HCT116 (cell line): ENCODE results near the gene C5orf46. TPM values are rescaled to one million over a fixed set of nuclear protein-coding genes. Genes with fewer than 3 reads are reported as not detected.

ENCODE experiments used
- ATAC-seq: fragments of 200-7000 bp; cut with Tn5 transposase; 2 replicates; pipeline ENCODE4 v1.9.1; 2020; ENCODE audit warnings: mild to moderate bottlenecking, moderate library complexity
- BruUV-seq: library from RNA; stranded (reverse); fragments of 400-500 nt; replicated peaks from 2 replicates; lab custom pipeline; 2021; lab: Mats Ljungman, UMichigan
- CTCF ChIA-PET: fragments of 300-600 bp; sonication (Branson Sonifier 250); formaldehyde crosslinking; loops from one replicate; lab custom pipeline; 2021; ENCODE audit warnings: antibody characterized with exemption; lab: Charles Lee
- POLR2A ChIA-PET: fragments of 300-600, 350-600 bp; sonication (Branson Sonifier 250); formaldehyde crosslinking; loops from one replicate; lab custom pipeline; 2021; ENCODE audit warnings: antibody characterized with exemption; lab: Charles Lee
- RAD21 ChIA-PET, 2 experiments: fragments of 300-600 bp; sonication (Branson Sonifier 250); formaldehyde crosslinking; loops; one replicate each; lab custom pipeline; 2023; ENCODE audit warnings: low total read pairs in 2 of 2; ENCODE audit not compliant: uncharacterized antibody in 2 of 2, unreplicated experiment in 2 of 2, low non-redundant PET in 1 of 2; lab: Charles Lee
- DNase-seq: peaks from one replicate; pipeline ENCODE4 v3.0.0-alpha.2; 2010; ENCODE audit warnings: low read depth, low spot score
- H2AFZ ChIP-seq: fragments of 200-600 bp; shearing (Covaris generic), sonication (generic); 2 replicates; pipeline ENCODE4 v1.6.1; 2017; ENCODE audit warnings: low read depth, mixed run types, mixed read lengths, antibody characterized with exemption, low read length; ENCODE audit not compliant: poor library complexity, severe bottlenecking
- H3K27ac ChIP-seq: 2 replicates; pipeline ENCODE4 v1.5.1; 2012; ENCODE audit warnings: low read depth, low read length
- H3K27me3 ChIP-seq: fragments of 200-600 bp; sonication (generic); 2 replicates; pipeline ENCODE4 v1.6.1; 2016; ENCODE audit warnings: mixed run types, low read length, mixed read lengths; ENCODE audit not compliant: insufficient read depth
- H3K36me3 ChIP-seq, 2 experiments: fragments of 200-500 bp in 1 of 2; fragments of 200-600 bp in 1 of 2; sonication (Bioruptor generic) in 1 of 2; sonication (generic) in 1 of 2; 2 replicates each; pipeline versions ENCODE4 v1.5.1 to v1.6.1; 2014 to 2016; ENCODE audit warnings: low read length in 2 of 2, inconsistent platforms in 1 of 2, mixed read lengths in 1 of 2, mixed run types in 1 of 2; ENCODE audit not compliant: insufficient read depth in 2 of 2, control insufficient read depth in 1 of 2
- H3K4me1 ChIP-seq, 2 experiments: fragments of 200-600 bp in 1 of 2; sonication (generic) in 1 of 2; 2 replicates each; pipeline versions ENCODE4 v1.5.1 to v1.6.1; 2012 to 2017; ENCODE audit warnings: low read length in 2 of 2, inconsistent platforms in 1 of 2, mild to moderate bottlenecking in 1 of 2, mixed read lengths in 1 of 2, mixed run types in 1 of 2, moderate library complexity in 1 of 2; ENCODE audit not compliant: insufficient read depth in 2 of 2, control insufficient read depth in 1 of 2
- H3K4me2 ChIP-seq: fragments of 200-600 bp; sonication (generic); 2 replicates; pipeline ENCODE4 v1.6.1; 2017; ENCODE audit warnings: mixed run types, low read length, mixed read lengths
- H3K4me3 ChIP-seq, 2 experiments: fragments of 200-600 bp in 1 of 2; sonication (generic) in 1 of 2; replicated peaks in 1 of 2; 2 replicates each; pipeline ENCODE4 v1.5.1; 2011 to 2016; ENCODE audit warnings: low read length in 2 of 2, control low read depth in 1 of 2, low read depth in 1 of 2, mild to moderate bottlenecking in 1 of 2, mixed read lengths in 1 of 2, mixed run types in 1 of 2
- H3K79me2 ChIP-seq: fragments of 200-600 bp; sonication (generic); 2 replicates; pipeline ENCODE4 v1.6.1; 2017; ENCODE audit warnings: mild to moderate bottlenecking, mixed run types, low read length, moderate library complexity, mixed read lengths; ENCODE audit not compliant: insufficient read depth
- H3K9ac ChIP-seq: fragments of 200-600 bp; sonication (generic); 2 replicates; pipeline ENCODE4 v1.6.1; 2016; ENCODE audit warnings: low read length, mixed read lengths
- H3K9me2 ChIP-seq: fragments of 200-600 bp; sonication (generic), shearing (Covaris generic); 2 replicates; pipeline ENCODE4 v1.6.1; 2017; ENCODE audit warnings: mixed run types, mild to moderate bottlenecking, moderate library complexity; ENCODE audit not compliant: insufficient read depth
- H3K9me3 ChIP-seq, 2 experiments: fragments of 200-500 bp in 1 of 2; fragments of 200-600 bp in 1 of 2; sonication (Bioruptor generic) in 1 of 2; sonication (generic) in 1 of 2; 2 replicates each; pipeline ENCODE4 v1.6.1; 2014 to 2017; ENCODE audit warnings: low read length in 2 of 2, mixed read lengths in 2 of 2, inconsistent platforms in 1 of 2, low read depth in 1 of 2, mild to moderate bottlenecking in 1 of 2, mixed run types in 1 of 2, moderate library complexity in 1 of 2; ENCODE audit not compliant: control insufficient read depth in 1 of 2, insufficient read depth in 1 of 2
- H4K20me1 ChIP-seq: fragments of 200-600 bp; sonication (generic), shearing (Covaris generic); 2 replicates; pipeline ENCODE4 v1.6.1; 2017; ENCODE audit warnings: mixed run types, mild to moderate bottlenecking, moderate library complexity; ENCODE audit not compliant: insufficient read depth
- ATF3 ChIP-seq: IDR thresholded peaks from 2 replicates; pipeline ENCODE4 v1.6.1; 2012
- CBX3 ChIP-seq: IDR thresholded peaks from 2 replicates; pipeline ENCODE4 v1.6.1; 2012; ENCODE audit warnings: low read depth
- CEBPB ChIP-seq: IDR thresholded peaks from 2 replicates; pipeline ENCODE4 v1.6.1; 2012; ENCODE audit warnings: low read depth
- CTCF ChIP-seq, 3 experiments: fragments of 200-600 bp in 1 of 3; sonication (generic) in 1 of 3; IDR thresholded peaks in 2 of 3; conservative IDR thresholded peaks in 1 of 3; 2 replicates each; pipeline ENCODE4 v1.5.1; 2012 to 2017; ENCODE audit warnings: low read depth in 2 of 3, low read length in 2 of 3, antibody characterized with exemption in 1 of 3, borderline replicate concordance in 1 of 3, control low read depth in 1 of 3, mild to moderate bottlenecking in 1 of 3, mixed read lengths in 1 of 3, mixed run types in 1 of 3, moderate library complexity in 1 of 3; ENCODE audit not compliant: insufficient read depth in 1 of 3
- EGR1 ChIP-seq: IDR thresholded peaks from 2 replicates; pipeline ENCODE4 v1.6.1; 2012; ENCODE audit warnings: low read depth
- ELF1 ChIP-seq: IDR thresholded peaks from 2 replicates; pipeline ENCODE4 v1.6.1; 2012; ENCODE audit warnings: low read depth, borderline replicate concordance
- EZH2 ChIP-seq: fragments of 200-600 bp; sonication (generic); IDR thresholded peaks from 2 replicates; pipeline ENCODE4 v1.6.1; 2017; ENCODE audit warnings: antibody characterized with exemption, mixed run types
- EZH2phosphoT487 ChIP-seq: fragments of 200-600 bp; IDR thresholded peaks from 2 replicates; pipeline ENCODE4 v1.6.1; 2018; ENCODE audit warnings: antibody characterized with exemption, borderline replicate concordance
- FOSL1 ChIP-seq: IDR thresholded peaks from 2 replicates; pipeline ENCODE4 v1.6.1; 2012; ENCODE audit warnings: low read depth
- MAX ChIP-seq: IDR thresholded peaks from 2 replicates; pipeline ENCODE4 v1.6.1; 2012
- POLR2AphosphoS5 ChIP-seq: IDR thresholded peaks from 2 replicates; pipeline ENCODE4 v1.6.1; 2011; ENCODE audit warnings: mild to moderate bottlenecking, low read depth, low read length, moderate library complexity
- RAD21 ChIP-seq: IDR thresholded peaks from 2 replicates; pipeline ENCODE4 v1.6.1; 2012; ENCODE audit warnings: low read depth, mild to moderate bottlenecking
- REST ChIP-seq: IDR thresholded peaks from 2 replicates; pipeline ENCODE4 v1.6.1; 2012; ENCODE audit warnings: low read depth
- SIN3A ChIP-seq: IDR thresholded peaks from 2 replicates; pipeline ENCODE4 v1.6.1; 2012; ENCODE audit warnings: low read depth
- SP1 ChIP-seq: IDR thresholded peaks from 2 replicates; pipeline ENCODE4 v1.6.1; 2012; ENCODE audit warnings: low read depth
- SRF ChIP-seq: IDR thresholded peaks from 2 replicates; pipeline ENCODE4 v1.6.1; 2012; ENCODE audit warnings: low read depth
- TCF7L2 ChIP-seq: IDR thresholded peaks from 2 replicates; pipeline ENCODE4 v1.7.0; 2011; ENCODE audit warnings: borderline replicate concordance, inconsistent platforms; ENCODE audit not compliant: insufficient read depth, insufficient read length; ENCODE audit errors: extremely low read depth
- YY1 ChIP-seq: IDR thresholded peaks from 2 replicates; pipeline ENCODE4 v1.6.1; 2011; ENCODE audit warnings: low read length, low read depth, moderate library complexity, mild to moderate bottlenecking; ENCODE audit not compliant: insufficient replicate concordance; ENCODE audit errors: extremely low read depth
- ZBTB33 ChIP-seq: IDR thresholded peaks from 2 replicates; pipeline ENCODE4 v1.6.1; 2011; ENCODE audit warnings: mild to moderate bottlenecking, low read length, moderate library complexity; ENCODE audit not compliant: insufficient replicate concordance; ENCODE audit errors: extremely low read depth
- ZNF274 ChIP-seq: fragments of 200-500 bp; sonication (Bioruptor generic); IDR thresholded peaks from 2 replicates; pipeline ENCODE4 v1.6.1; 2014; ENCODE audit warnings: mild to moderate bottlenecking, low read depth, low read length, inconsistent platforms
- intact Hi-C: fragments of 100-400 bp; cut with micrococcal nuclease; formaldehyde crosslinking; loops from 2 replicates; pipeline ENCODE4 v1.10.0; 2022
- total RNA-seq: library from RNA; stranded (reverse); gene quantifications from one replicate; pipeline ENCODE4 v1.2.1, GENCODE V29; 2021; ENCODE audit not compliant: unreplicated experiment

C5orf46 gene
- total RNA-seq, 1 experiment from 2014 or later: not detected

GRCh38 chr5:147901599-147902039 lies 4.7 kb downstream of the C5orf46 start:
- no peak overlapping the region for H3K27ac ChIP-seq
- CTCF ChIA-PET: no interaction called here
- TF ChIP-seq FOSL1 (no peak), CEBPB (no peak), SRF (no peak), CTCF (IDR thresholded peaks at IDR 0.05 in 2 of 3, conservative IDR thresholded peaks at IDR 0.05 in 1 of 3; ENCODE audit: borderline replicate concordance in 1 of 3, insufficient read depth in 1 of 3, low read depth in 2 of 3, low read length in 2 of 3) (no peak), POLR2AphosphoS5 (no peak), ZNF274 (no peak), EGR1 (no peak), REST (no peak), SIN3A (no peak), RAD21 (no peak), CBX3 (no peak), MAX (no peak), EZH2phosphoT487 (no peak), ATF3 (no peak), SP1 (no peak), TCF7L2 (no peak), YY1 (no peak), ELF1 (no peak), ZBTB33 (no peak), EZH2 (no peak)
- TF ChIP-seq, all 23 proteins: peak for 0
- H3K9ac ChIP-seq: no peak overlapping the region
- H4K20me1 ChIP-seq: no peaks in the 10 kb centered on the region
- intact Hi-C loops: no loop called here
- no peaks in the 10 kb centered on the region for H3K36me3 ChIP-seq
- no peaks in the 10 kb centered on the region for H3K9me2 ChIP-seq
- ATAC-seq (no peak), DNase-seq (no peak)
- POLR2A ChIA-PET: no interaction called here
- no peaks in the 10 kb centered on the region for H3K4me1 ChIP-seq
- no peak overlapping the region for H2AFZ ChIP-seq
- peaks cover 6% of the 10 kb centered on the region; the same call in 1 of the 2 replicates for H3K27me3 ChIP-seq
- H3K4me2 ChIP-seq: no peak overlapping the region
- no peaks in the 10 kb centered on the region for H3K9me3 ChIP-seq
- RAD21 ChIA-PET: no interaction called here
- no peaks in the 10 kb centered on the region for H3K79me2 ChIP-seq
- H3K4me3 ChIP-seq: no peak overlapping the region
- BruUV-seq: no TSS peak
